Measurements from ENCODE around the gene SERPINH1.

GRCh38 chr11:75538150-75538942, 23.7 kb upstream of the SERPINH1 start:
- no peak for TF ChIP-seq CTCF (IDR thresholded peaks at IDR 0.05; ENCODE audit: low read length)
- no peak for TF ChIP-seq EZH2 (optimal IDR thresholded peaks at IDR 0.05; ENCODE audit: low read depth, low read length)
- TF ChIP-seq EZH2phosphoT487 (IDR thresholded peaks at IDR 0.05; ENCODE audit: low read length) = no peak

All from MM.1S (cell line).